NT2/D1 (cell line): ENCODE measurements around the gene KRT39.

Source experiments
- SUZ12 ChIP-seq: IDR thresholded peaks from 2 replicates; pipeline ENCODE4 v1.6.1; 2011; ENCODE audit not compliant: insufficient read length, insufficient read depth; ENCODE audit errors: extremely low read depth
- ZNF274 ChIP-seq: IDR thresholded peaks from 2 replicates; pipeline ENCODE4 v1.6.1; 2011; ENCODE audit warnings: mild to moderate bottlenecking, low read depth, low read length

GRCh38 chr17:40958086-40958953 is 8.4 kb downstream of the KRT39 start:
- TF ChIP-seq ZNF274 (no peak), SUZ12 (no peak)
